Neural progenitor cell (in vitro differentiated cells): Measurements from ENCODE around the gene DCAF4.

Source experiments
- EZH2 ChIP-seq: fragments of 200-600 bp; sonication (generic); IDR thresholded peaks from 2 replicates; pipeline ENCODE4 v1.6.1; 2017; ENCODE audit warnings: antibody characterized with exemption, mild to moderate bottlenecking, moderate library complexity
- TF ChIP-seq, protein P1 (sequence below): fragments of 200-600 bp; sonication (generic); IDR thresholded peaks from 2 replicates; pipeline ENCODE4 v1.5.1; 2017; ENCODE audit warnings: antibody characterized with exemption, mild to moderate bottlenecking

DNA sequence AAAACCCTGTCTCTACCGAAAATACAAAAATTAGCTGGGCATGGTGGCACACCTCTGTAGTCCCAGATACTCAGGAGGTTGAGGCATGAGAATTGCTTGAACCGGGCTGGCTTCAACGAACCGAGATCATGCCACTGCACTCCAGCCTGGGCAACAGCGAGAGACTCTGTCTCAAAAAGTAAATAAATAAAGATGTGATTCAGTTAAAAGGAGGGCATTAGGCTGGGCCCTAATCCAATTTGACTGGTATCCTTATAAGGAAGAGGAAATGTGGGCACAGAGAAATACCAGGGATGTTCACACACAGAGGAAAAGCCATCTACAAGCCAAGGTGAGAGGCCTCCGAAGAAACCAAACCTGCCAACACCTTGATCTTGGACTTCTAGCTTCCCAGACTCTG, 10.1 kb upstream of the DCAF4 start:
- TF ChIP-seq, protein P1, sequence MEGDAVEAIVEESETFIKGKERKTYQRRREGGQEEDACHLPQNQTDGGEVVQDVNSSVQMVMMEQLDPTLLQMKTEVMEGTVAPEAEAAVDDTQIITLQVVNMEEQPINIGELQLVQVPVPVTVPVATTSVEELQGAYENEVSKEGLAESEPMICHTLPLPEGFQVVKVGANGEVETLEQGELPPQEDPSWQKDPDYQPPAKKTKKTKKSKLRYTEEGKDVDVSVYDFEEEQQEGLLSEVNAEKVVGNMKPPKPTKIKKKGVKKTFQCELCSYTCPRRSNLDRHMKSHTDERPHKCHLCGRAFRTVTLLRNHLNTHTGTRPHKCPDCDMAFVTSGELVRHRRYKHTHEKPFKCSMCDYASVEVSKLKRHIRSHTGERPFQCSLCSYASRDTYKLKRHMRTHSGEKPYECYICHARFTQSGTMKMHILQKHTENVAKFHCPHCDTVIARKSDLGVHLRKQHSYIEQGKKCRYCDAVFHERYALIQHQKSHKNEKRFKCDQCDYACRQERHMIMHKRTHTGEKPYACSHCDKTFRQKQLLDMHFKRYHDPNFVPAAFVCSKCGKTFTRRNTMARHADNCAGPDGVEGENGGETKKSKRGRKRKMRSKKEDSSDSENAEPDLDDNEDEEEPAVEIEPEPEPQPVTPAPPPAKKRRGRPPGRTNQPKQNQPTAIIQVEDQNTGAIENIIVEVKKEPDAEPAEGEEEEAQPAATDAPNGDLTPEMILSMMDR = no peak
- TF ChIP-seq EZH2 = no peak
